ENCODE results near the gene RASSF10. TPM values are rescaled to one million over a fixed set of nuclear protein-coding genes. Genes with fewer than 3 reads are reported as not detected.
A peak's percentile ranks its signal among the peaks of the same experiment; 100 is the strongest.

Gene RASSF10
- total RNA-seq, 1 donor from 2014 or later, result 0.25 TPM

DNA sequence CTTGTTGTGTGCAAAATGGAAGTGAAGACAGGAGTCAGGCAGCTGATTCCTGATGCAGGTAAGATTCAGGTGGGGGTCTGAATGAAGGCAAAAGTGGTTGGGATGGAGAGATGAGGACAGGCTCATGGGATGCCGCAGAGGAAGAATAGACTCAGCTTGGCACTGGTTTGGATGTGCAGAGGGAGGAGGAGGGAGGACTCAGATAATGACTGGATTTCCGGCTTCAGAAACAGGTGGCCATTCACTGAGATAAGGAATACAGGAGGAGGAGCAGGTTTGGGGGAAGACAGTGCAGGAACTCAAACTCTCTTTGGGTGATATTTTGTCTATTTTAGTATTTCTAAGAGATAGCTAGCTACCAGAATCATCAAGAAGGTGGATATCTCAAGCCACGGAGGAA lies 19.2 kb downstream of the RASSF10 start:
- H3K4me1 ChIP-seq, result peaks cover 28% of the 10 kb centered on the region
- TF ChIP-seq, protein P1, sequence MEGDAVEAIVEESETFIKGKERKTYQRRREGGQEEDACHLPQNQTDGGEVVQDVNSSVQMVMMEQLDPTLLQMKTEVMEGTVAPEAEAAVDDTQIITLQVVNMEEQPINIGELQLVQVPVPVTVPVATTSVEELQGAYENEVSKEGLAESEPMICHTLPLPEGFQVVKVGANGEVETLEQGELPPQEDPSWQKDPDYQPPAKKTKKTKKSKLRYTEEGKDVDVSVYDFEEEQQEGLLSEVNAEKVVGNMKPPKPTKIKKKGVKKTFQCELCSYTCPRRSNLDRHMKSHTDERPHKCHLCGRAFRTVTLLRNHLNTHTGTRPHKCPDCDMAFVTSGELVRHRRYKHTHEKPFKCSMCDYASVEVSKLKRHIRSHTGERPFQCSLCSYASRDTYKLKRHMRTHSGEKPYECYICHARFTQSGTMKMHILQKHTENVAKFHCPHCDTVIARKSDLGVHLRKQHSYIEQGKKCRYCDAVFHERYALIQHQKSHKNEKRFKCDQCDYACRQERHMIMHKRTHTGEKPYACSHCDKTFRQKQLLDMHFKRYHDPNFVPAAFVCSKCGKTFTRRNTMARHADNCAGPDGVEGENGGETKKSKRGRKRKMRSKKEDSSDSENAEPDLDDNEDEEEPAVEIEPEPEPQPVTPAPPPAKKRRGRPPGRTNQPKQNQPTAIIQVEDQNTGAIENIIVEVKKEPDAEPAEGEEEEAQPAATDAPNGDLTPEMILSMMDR (IDR thresholded peaks at IDR 0.05; ENCODE audit: borderline replicate concordance), result no peak
- H3K4me3 ChIP-seq, result no peak overlapping the region
- H3K9me3 ChIP-seq (replicated peaks), result no peaks in the 10 kb centered on the region
- no peak for DNase-seq
- no peak overlapping the region for H3K27ac ChIP-seq (replicated peaks)
- H3K36me3 ChIP-seq, result no peaks in the 10 kb centered on the region
- intact Hi-C loops (cut with micrococcal nuclease), result no loop called here
- peaks cover 32% of the 10 kb centered on the region for H3K27me3 ChIP-seq (ENCODE audit: low read depth)

DNA sequence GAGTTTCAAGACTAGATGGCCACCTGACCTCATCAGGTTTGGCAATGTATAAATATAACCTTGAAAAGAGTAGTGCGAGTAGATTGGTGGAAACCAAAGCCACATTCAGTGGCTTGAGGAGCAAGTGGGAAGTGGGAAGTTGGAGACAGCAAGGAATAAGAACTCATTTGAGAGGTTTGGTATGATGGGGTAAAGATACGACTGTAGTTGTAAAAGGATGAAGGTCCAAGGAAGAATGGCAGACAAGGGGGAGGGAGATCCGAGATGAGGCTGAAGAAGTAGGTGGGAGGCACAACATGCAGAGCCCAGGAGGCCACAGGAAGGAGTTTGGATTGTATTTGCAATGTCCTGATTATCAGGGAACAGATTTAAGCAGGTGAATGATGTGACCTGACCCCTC lies 20.8 kb downstream of the RASSF10 start:
- Histone ChIP-seq H3K27me3 (ENCODE audit: low read depth) (peaks cover 32% of the 10 kb centered on the region), H3K4me3 (no peak overlapping the region), H3K27ac (replicated peaks) (no peak overlapping the region), H3K4me1 (peaks cover 40% of the 10 kb centered on the region), H3K9me3 (replicated peaks) (no peaks in the 10 kb centered on the region), H3K36me3 (no peaks in the 10 kb centered on the region)
- intact Hi-C loops (cut with micrococcal nuclease), result no loop called here
- DNase-seq, result no peak
- TF ChIP-seq, protein P1 (IDR thresholded peaks at IDR 0.05; ENCODE audit: borderline replicate concordance), result no peak

DNA sequence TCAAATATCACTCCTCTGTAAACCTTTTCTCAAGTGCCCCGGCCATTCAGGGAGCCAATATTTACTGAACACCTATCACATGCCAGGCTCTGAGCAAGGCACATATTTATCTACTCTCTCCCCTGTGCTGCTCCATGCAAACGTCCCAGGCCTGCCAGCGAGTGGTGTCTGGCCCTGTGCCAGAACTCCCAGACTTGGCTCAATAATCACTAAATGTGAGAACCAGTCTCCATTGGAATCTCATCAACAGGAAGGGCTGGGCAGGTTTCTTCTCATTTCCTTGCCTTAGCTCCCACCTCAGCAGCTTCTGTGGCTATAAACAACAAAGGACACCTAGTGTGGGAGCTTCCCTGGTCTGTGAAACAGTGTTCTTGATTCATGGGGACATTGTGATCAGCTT lies 21.7 kb downstream of the RASSF10 start:
- Histone ChIP-seq H3K27me3 (ENCODE audit: low read depth) (peaks cover 36% of the 10 kb centered on the region), H3K9me3 (replicated peaks) (no peaks in the 10 kb centered on the region), H3K36me3 (no peaks in the 10 kb centered on the region), H3K4me3 (no peak overlapping the region), H3K4me1 (peaks cover 40% of the 10 kb centered on the region), H3K27ac (replicated peaks) (peak overlapping the region; percentile 60)
- peak; percentile 58 for DNase-seq
- TF ChIP-seq, protein P1 (IDR thresholded peaks at IDR 0.05; ENCODE audit: borderline replicate concordance), result no peak
- intact Hi-C loops (cut with micrococcal nuclease), result no loop called here

DNA sequence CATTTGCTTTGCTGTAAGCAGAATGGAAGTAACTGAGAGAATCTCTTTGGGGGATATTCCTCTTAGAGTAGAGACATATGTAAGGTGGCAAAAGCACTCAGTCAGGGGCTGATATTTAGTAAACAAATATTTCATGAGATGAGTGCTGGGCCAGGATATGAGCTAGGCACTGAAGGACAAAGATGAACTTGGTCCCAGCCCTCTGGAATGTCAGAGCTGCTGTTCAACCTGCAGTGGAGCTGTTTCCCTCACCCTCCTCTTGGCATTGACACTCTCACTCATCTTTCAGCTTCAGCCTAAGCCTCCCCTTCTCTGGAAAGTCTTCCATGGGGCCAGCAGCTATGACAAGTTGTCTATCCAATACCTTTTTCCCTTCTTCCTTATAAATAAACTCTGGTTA lies 22.2 kb downstream of the RASSF10 start:
- H3K9me3 ChIP-seq (replicated peaks), result no peaks in the 10 kb centered on the region

DNA sequence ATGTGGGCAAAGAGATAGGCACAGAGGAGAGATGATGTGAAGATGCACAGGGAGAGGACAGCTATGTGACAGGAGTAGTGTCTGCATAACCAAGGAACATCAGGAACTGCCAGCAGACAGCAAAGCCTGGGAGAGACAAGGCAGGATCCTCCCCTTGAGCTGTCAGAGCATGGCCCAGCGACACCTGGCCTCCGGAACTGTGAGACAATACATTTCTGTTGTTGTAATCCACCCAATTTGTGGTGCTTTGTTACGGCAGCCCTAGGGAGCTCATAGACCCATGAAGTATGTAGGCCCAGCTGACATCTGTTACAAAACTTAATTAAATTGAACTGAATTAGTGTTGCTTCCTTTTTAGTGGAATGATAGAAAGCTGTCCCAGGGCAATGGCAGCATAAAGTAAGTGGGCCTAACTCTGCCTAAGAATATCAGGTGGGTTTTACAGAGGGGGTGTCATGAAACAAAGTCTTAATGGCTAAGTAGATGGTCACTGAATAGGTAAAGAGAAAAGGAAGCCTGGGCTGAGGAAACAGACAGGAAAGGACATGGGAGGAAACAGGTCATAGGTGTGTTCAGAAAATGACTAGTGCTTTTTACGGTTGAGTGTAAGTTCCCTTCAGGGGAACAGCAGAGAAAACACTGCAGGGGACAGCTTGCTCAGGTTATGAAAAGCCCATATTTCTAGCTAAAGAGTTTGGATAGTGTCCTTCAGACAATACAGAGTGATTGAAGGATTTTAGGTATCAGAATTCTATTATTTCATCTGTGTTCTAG lies 24.8 kb downstream of the RASSF10 start:
- no peak for DNase-seq
- intact Hi-C loops (cut with micrococcal nuclease), result no loop called here
- Histone ChIP-seq H3K27me3 (ENCODE audit: low read depth) (peaks cover 22% of the 10 kb centered on the region), H3K4me1 (peaks cover 40% of the 10 kb centered on the region), H3K36me3 (no peaks in the 10 kb centered on the region), H3K27ac (replicated peaks) (peak overlapping the region; percentile 24), H3K4me3 (no peak overlapping the region), H3K9me3 (replicated peaks) (no peaks in the 10 kb centered on the region)
- TF ChIP-seq, protein P1 (IDR thresholded peaks at IDR 0.05; ENCODE audit: borderline replicate concordance), result no peak

More for the DNA sequence above, 22.2 kb downstream of the RASSF10 start:
- H3K27ac ChIP-seq (replicated peaks), result peak overlapping the region; percentile 60
- TF ChIP-seq, protein P1 (IDR thresholded peaks at IDR 0.05; ENCODE audit: borderline replicate concordance), result no peak
- intact Hi-C loops (cut with micrococcal nuclease), result no loop called here
- peaks cover 32% of the 10 kb centered on the region for H3K27me3 ChIP-seq (ENCODE audit: low read depth)
- H3K4me1 ChIP-seq, result peaks cover 40% of the 10 kb centered on the region
- DNase-seq, result no peak
- no peaks in the 10 kb centered on the region for H3K36me3 ChIP-seq
- no peak overlapping the region for H3K4me3 ChIP-seq
